Colonic mucosa (tissue), 4 donors: ENCODE results near the gene TEX264. TPM values are rescaled to one million over a fixed set of nuclear protein-coding genes. Genes with fewer than 3 reads are reported as not detected.

Source experiments
- DNase-seq: peaks from one replicate; pipeline ENCODE4 v3.0.0-alpha.2; 2020
- H3K27ac ChIP-seq: fragments of 200-600 bp; one replicate; pipeline ENCODE4 v1.8.0; 2021
- H3K27me3 ChIP-seq: fragments of 200-600 bp; one replicate; pipeline ENCODE4 v1.8.0; 2021
- H3K36me3 ChIP-seq: fragments of 200-600 bp; one replicate; pipeline ENCODE4 v1.8.0; 2021
- H3K4me1 ChIP-seq: fragments of 200-600 bp; one replicate; pipeline ENCODE4 v1.8.0; 2021; ENCODE audit warnings: mild to moderate bottlenecking
- H3K4me3 ChIP-seq: fragments of 200-600 bp; one replicate; pipeline ENCODE4 v1.8.0; 2021
- H3K9ac ChIP-seq, 2 donors: one replicate each; pipeline ENCODE4 v1.7.0; 2013; ENCODE audit warnings: control low read depth in 2 of 2, low read depth in 2 of 2, low read length in 2 of 2
- H3K9me3 ChIP-seq: fragments of 200-600 bp; one replicate; pipeline ENCODE4 v1.8.0; 2021
- CTCF ChIP-seq: fragments of 200-600 bp; IDR thresholded peaks from one replicate; pipeline ENCODE4 v1.8.0; 2022; ENCODE audit warnings: antibody characterized with exemption, mild to moderate bottlenecking
- intact Hi-C: fragments of 100-400 bp; cut with DNase I; formaldehyde crosslinking; loops from one replicate; pipeline ENCODE4 v1.14.1; 2022
- total RNA-seq, 2 donors: library from RNA; stranded (reverse); fragmentation: NEBNext Ultra II Directional in 1 of 2; extraction: Animal tissue kit (Norgen Biotek cat#: 25700) in 1 of 2; gene quantifications; one replicate each; pipeline ENCODE4 v1.2.1, GENCODE V29; 2021
- donor health status: healthy.
- donor health status: DM: no; HTN: no; CAD: no.
- donor health status: DM: no; HTN: no; CAD: no.

TEX264 gene
- total RNA-seq, 2 donors from 2014 or later: 54.0 to 92.3 TPM

- Histone ChIP-seq H3K36me3 (no peaks in the 10 kb centered on the region), H3K4me3 (no peak overlapping the region), H3K27ac (peak overlapping the region; percentile 45), H3K9ac (no peak overlapping the region), H3K9me3 (no peaks in the 10 kb centered on the region), H3K27me3 (no peaks in the 10 kb centered on the region), H3K4me1 (peaks cover 18% of the 10 kb centered on the region)
- intact Hi-C loops: loop anchor here (5.0 kb wide), 2 partner anchors 38 to 178 kb away; partner anchors contain the start of gene DCAF1
- no peak for TF ChIP-seq CTCF
- no peak for DNase-seq
Measured at GRCh38 chr3:51680196-51680595, 9.1 kb downstream of the TEX264 start.

GRCh38 chr3:51680663-51681230, 9.7 kb downstream of the TEX264 start:
- Histone ChIP-seq H3K4me3 (no peak overlapping the region), H3K4me1 (peaks cover 18% of the 10 kb centered on the region), H3K27ac (peak overlapping the region; percentile 45), H3K9ac (peak overlapping the region in 1 of 2 donors; percentile 41), H3K27me3 (no peaks in the 10 kb centered on the region), H3K36me3 (no peaks in the 10 kb centered on the region), H3K9me3 (no peaks in the 10 kb centered on the region)
- TF ChIP-seq CTCF: no peak
- intact Hi-C loops: loop anchor here (5.0 kb wide), 2 partner anchors 38 to 178 kb away; partner anchors contain the start of gene DCAF1
- peak; percentile 37 for DNase-seq

GRCh38 chr3:51681453-51681852, 10.4 kb downstream of the TEX264 start:
- Histone ChIP-seq H3K4me3 (no peak overlapping the region), H3K27me3 (no peaks in the 10 kb centered on the region), H3K4me1 (peaks cover 18% of the 10 kb centered on the region), H3K9me3 (no peaks in the 10 kb centered on the region), H3K36me3 (no peaks in the 10 kb centered on the region), H3K9ac (peak overlapping the region in 1 of 2 donors; percentile 41), H3K27ac (peak overlapping the region; percentile 45)
- TF ChIP-seq CTCF: no peak
- DNase-seq: peak; percentile 80
- intact Hi-C loops: loop anchor here (5.0 kb wide), 2 partner anchors 39 to 179 kb away; partner anchors contain the start of gene DCAF1

- H3K9ac ChIP-seq: no peak overlapping the region
- H3K9me3 ChIP-seq: no peaks in the 10 kb centered on the region
- peaks cover 18% of the 10 kb centered on the region for H3K4me1 ChIP-seq
- no peak overlapping the region for H3K4me3 ChIP-seq
- no peaks in the 10 kb centered on the region for H3K27me3 ChIP-seq
- peak overlapping the region; percentile 45 for H3K27ac ChIP-seq
- no peaks in the 10 kb centered on the region for H3K36me3 ChIP-seq
- peak; percentile 81 for DNase-seq
- TF ChIP-seq CTCF: peak; percentile 74
- intact Hi-C loops: loop anchor here (5.0 kb wide), 2 partner anchors 40 to 180 kb away; partner anchors contain the start of gene DCAF1
Measured at GRCh38 chr3:51682079-51682478, 11.0 kb downstream of the TEX264 start.

- H3K27ac ChIP-seq: no peak overlapping the region
Measured at GRCh38 chr3:51682526-51682925, 11.5 kb downstream of the TEX264 start.

More at GRCh38 chr3:51682526-51682925, 11.5 kb downstream of the TEX264 start:
- TF ChIP-seq CTCF: no peak
- H3K36me3 ChIP-seq: no peaks in the 10 kb centered on the region
- H3K4me1 ChIP-seq: peaks cover 18% of the 10 kb centered on the region
- H3K27me3 ChIP-seq: no peaks in the 10 kb centered on the region
- H3K9ac ChIP-seq: no peak overlapping the region
- intact Hi-C loops: loop anchor here (5.0 kb wide), 2 partner anchors 40 to 180 kb away; partner anchors contain the start of gene DCAF1
- H3K9me3 ChIP-seq: no peaks in the 10 kb centered on the region
- DNase-seq: no peak
- no peak overlapping the region for H3K4me3 ChIP-seq
